ENCODE data around the gene DGKB.

DNA sequence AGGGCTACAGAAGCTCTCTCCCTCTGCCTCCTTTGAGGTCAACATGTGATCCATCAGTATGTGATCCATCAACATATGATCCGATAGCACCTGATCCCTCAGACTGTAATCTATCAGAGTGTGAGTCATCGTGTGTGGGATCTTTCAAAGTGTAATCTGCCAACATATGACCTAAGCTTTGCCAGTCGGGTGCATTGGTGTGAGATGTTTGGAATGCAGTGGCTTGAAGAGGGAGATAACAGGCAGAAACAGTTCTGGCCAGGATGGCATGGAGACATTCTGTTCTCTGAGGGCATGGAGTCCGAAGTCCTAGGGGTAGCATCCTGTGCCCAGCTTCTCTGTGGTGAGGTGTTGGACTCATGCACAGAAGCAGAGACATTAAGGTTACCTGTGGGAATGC lies 695.4 kb downstream of the DGKB start:
- TF ChIP-seq, protein P1, sequence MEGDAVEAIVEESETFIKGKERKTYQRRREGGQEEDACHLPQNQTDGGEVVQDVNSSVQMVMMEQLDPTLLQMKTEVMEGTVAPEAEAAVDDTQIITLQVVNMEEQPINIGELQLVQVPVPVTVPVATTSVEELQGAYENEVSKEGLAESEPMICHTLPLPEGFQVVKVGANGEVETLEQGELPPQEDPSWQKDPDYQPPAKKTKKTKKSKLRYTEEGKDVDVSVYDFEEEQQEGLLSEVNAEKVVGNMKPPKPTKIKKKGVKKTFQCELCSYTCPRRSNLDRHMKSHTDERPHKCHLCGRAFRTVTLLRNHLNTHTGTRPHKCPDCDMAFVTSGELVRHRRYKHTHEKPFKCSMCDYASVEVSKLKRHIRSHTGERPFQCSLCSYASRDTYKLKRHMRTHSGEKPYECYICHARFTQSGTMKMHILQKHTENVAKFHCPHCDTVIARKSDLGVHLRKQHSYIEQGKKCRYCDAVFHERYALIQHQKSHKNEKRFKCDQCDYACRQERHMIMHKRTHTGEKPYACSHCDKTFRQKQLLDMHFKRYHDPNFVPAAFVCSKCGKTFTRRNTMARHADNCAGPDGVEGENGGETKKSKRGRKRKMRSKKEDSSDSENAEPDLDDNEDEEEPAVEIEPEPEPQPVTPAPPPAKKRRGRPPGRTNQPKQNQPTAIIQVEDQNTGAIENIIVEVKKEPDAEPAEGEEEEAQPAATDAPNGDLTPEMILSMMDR (IDR thresholded peaks at IDR 0.05) = no peak
- TF ChIP-seq POLR2A (IDR thresholded peaks at IDR 0.05) (no peak), POLR2AphosphoS5 (IDR thresholded peaks at IDR 0.05) (no peak)

Data from gastroesophageal sphincter (tissue), 3 donors.